ENCODE measurements around the gene ISG15.

Gene ISG15

GRCh38 chr1:1013105-1013921 lies at the start of gene ISG15:
ISG15 (plus strand) TSS chr1:1013497; CDS start chr1:1013574, 77 bp downstream.
- DNase-seq (ENCODE audit: low read depth): no peak
- H3K4me3 ChIP-seq (ENCODE audit: low read depth, low read length): peak within 1 kb of the TSS; percentile 69

GRCh38 chr1:963746-964525 lies 49.4 kb upstream of the ISG15 start:
- no peak for DNase-seq (ENCODE audit: low read depth)
- no peak overlapping the region for H3K4me3 ChIP-seq (ENCODE audit: low read depth, low read length)

GRCh38 chr1:964691-965525 lies 48.4 kb upstream of the ISG15 start:
- no peak for DNase-seq (ENCODE audit: low read depth)
- no peak overlapping the region for H3K4me3 ChIP-seq (ENCODE audit: low read depth, low read length)

GRCh38 chr1:965526-966134 lies 47.7 kb upstream of the ISG15 start:
- DNase-seq (ENCODE audit: low read depth): no peak

GRCh38 chr1:966135-966703 lies 47.1 kb upstream of the ISG15 start, which contains the start of gene PLEKHN1:
PLEKHN1 (plus strand) TSS chr1:966482; CDS start chr1:966532, 50 bp downstream.
- H3K4me3 ChIP-seq (ENCODE audit: low read depth, low read length): peak within 1 kb of the TSS; percentile 63

More at GRCh38 chr1:965526-966134, 47.7 kb upstream of the ISG15 start:
- no peak overlapping the region for H3K4me3 ChIP-seq (ENCODE audit: low read depth, low read length)

GRCh38 chr1:966704-967300 lies 46.5 kb upstream of the ISG15 start:
- DNase-seq (ENCODE audit: low read depth): no peak
- H3K4me3 ChIP-seq (ENCODE audit: low read depth, low read length): peak overlapping the region; percentile 63

More at GRCh38 chr1:966135-966703, 47.1 kb upstream of the ISG15 start, which contains the start of gene PLEKHN1:
- no peak for DNase-seq (ENCODE audit: low read depth)

- no peak for DNase-seq (ENCODE audit: low read depth)
- no peak overlapping the region for H3K4me3 ChIP-seq (ENCODE audit: low read depth, low read length)
These were observed 45.6 kb upstream of the ISG15 start for GRCh38 chr1:967466-968343.

- H3K4me3 ChIP-seq (ENCODE audit: low read depth, low read length): no peak overlapping the region
- DNase-seq (ENCODE audit: low read depth): no peak
These were observed 43.9 kb upstream of the ISG15 start for GRCh38 chr1:969260-969855.

- DNase-seq (ENCODE audit: low read depth): no peak
- H3K4me3 ChIP-seq (ENCODE audit: low read depth, low read length): no peak overlapping the region
These were observed 42.9 kb upstream of the ISG15 start for GRCh38 chr1:970242-970972.

- DNase-seq (ENCODE audit: low read depth): no peak
- H3K4me3 ChIP-seq (ENCODE audit: low read depth, low read length): no peak overlapping the region
These were observed 42.1 kb upstream of the ISG15 start for GRCh38 chr1:970973-971730.

GRCh38 chr1:971751-972506 lies 41.4 kb upstream of the ISG15 start:
- no peak for DNase-seq (ENCODE audit: low read depth)
- H3K4me3 ChIP-seq (ENCODE audit: low read depth, low read length): no peak overlapping the region

GRCh38 chr1:972726-973458 lies 40.4 kb upstream of the ISG15 start:
- DNase-seq (ENCODE audit: low read depth): no peak
- H3K4me3 ChIP-seq (ENCODE audit: low read depth, low read length): no peak overlapping the region

GRCh38 chr1:973459-974292 lies 39.6 kb upstream of the ISG15 start:
- no peak for DNase-seq (ENCODE audit: low read depth)
- H3K4me3 ChIP-seq (ENCODE audit: low read depth, low read length): no peak overlapping the region

- H3K4me3 ChIP-seq (ENCODE audit: low read depth, low read length): no peak overlapping the region
- no peak for DNase-seq (ENCODE audit: low read depth)
These were observed 39.0 kb upstream of the ISG15 start for GRCh38 chr1:974293-974640.

Data from skeletal muscle cell (primary cell).